NCI-H2227 (cell line): ENCODE results near the gene TSPAN18.

Source experiments
- DNase-seq: peaks from one replicate; lab custom pipeline; 2025; ENCODE audit not compliant: unreplicated experiment; lab: John Stamatoyannopoulos, UW

Gene TSPAN18

GRCh38 chr11:44736791-44737190 lies 10.0 kb downstream of the TSPAN18 start:
- DNase-seq: no peak

GRCh38 chr11:44737245-44738085 lies 10.7 kb downstream of the TSPAN18 start:
- no peak for DNase-seq

- no peak for DNase-seq
Measured at GRCh38 chr11:44738791-44739190, 12.0 kb downstream of the TSPAN18 start.

- no peak for DNase-seq
Measured at GRCh38 chr11:44740967-44741366, 14.2 kb downstream of the TSPAN18 start.

- DNase-seq: no peak
Measured at GRCh38 chr11:44741976-44742375, 15.2 kb downstream of the TSPAN18 start.

GRCh38 chr11:44742508-44743246 lies 15.9 kb downstream of the TSPAN18 start:
- DNase-seq: no peak

GRCh38 chr11:44743326-44743725 lies 16.6 kb downstream of the TSPAN18 start:
- no peak for DNase-seq

GRCh38 chr11:44743959-44744557 lies 17.3 kb downstream of the TSPAN18 start:
- no peak for DNase-seq

- no peak for DNase-seq
Measured at GRCh38 chr11:44746894-44747293, 20.1 kb downstream of the TSPAN18 start.

- no peak for DNase-seq
Measured at GRCh38 chr11:44747316-44747715, 20.6 kb downstream of the TSPAN18 start.

- no peak for DNase-seq
Measured at GRCh38 chr11:44747836-44748235, 21.1 kb downstream of the TSPAN18 start.

GRCh38 chr11:44748606-44749005 lies 21.8 kb downstream of the TSPAN18 start:
- DNase-seq: no peak

GRCh38 chr11:44749189-44749588 lies 22.4 kb downstream of the TSPAN18 start:
- no peak for DNase-seq

GRCh38 chr11:44750551-44751465 lies 24.0 kb downstream of the TSPAN18 start:
- no peak for DNase-seq

- DNase-seq: no peak
Measured at GRCh38 chr11:44752300-44752699, 25.5 kb downstream of the TSPAN18 start.

- no peak for DNase-seq
Measured at GRCh38 chr11:44752713-44753112, 26.0 kb downstream of the TSPAN18 start.

GRCh38 chr11:44753961-44754645 lies 27.3 kb downstream of the TSPAN18 start:
- DNase-seq: no peak

GRCh38 chr11:44754876-44755555 lies 28.3 kb downstream of the TSPAN18 start:
- DNase-seq: no peak
